Heart right ventricle (tissue), 16 donors: ENCODE results near the gene STAG1. TPM values are rescaled to one million over a fixed set of nuclear protein-coding genes. Genes with fewer than 3 reads are reported as not detected.
A peak's percentile ranks its signal among the peaks of the same experiment; 100 is the strongest.
"Not testable (repeated sequence)": the region's sequence is repeated elsewhere in the genome, so short reads cannot be mapped to it uniquely, and the experiment has no call there.

Experiments used
- ATAC-seq, 8 donors: fragments of 200-7000 bp; cut with Tn5 transposase; one replicate each; pipeline ENCODE4 v1.9.1; 2020; ENCODE audit warnings: mild to moderate bottlenecking in 8 of 8, moderate library complexity in 8 of 8, moderate number of reproducible peaks in 1 of 8
- DNase-seq, 2 donors: peaks; one replicate each; pipeline ENCODE4 v3.0.0-alpha.2; 2020
- H3K27ac ChIP-seq, 10 donors: fragments of 200-600 bp; sonication (generic) in 2 of 10; one replicate each; pipeline versions ENCODE4 v1.5.0 to v1.8.0; 2020 to 2022; ENCODE audit warnings: mild to moderate bottlenecking in 3 of 10
- H3K27me3 ChIP-seq, 7 donors: fragments of 200-600 bp; one replicate each; pipeline ENCODE4 v1.8.0; 2021 to 2022; ENCODE audit warnings: mild to moderate bottlenecking in 2 of 7
- H3K36me3 ChIP-seq, 9 donors: fragments of 200-600 bp; sonication (generic) in 1 of 9; one replicate each; pipeline versions ENCODE4 v1.5.0 to v1.8.0; 2020 to 2022; ENCODE audit warnings: mild to moderate bottlenecking in 2 of 9
- H3K4me1 ChIP-seq, 9 donors: fragments of 200-600 bp; sonication (generic) in 1 of 9; one replicate each; pipeline versions ENCODE4 v1.5.0 to v1.8.0; 2020 to 2022; ENCODE audit warnings: mild to moderate bottlenecking in 4 of 9
- H3K4me3 ChIP-seq, 10 donors: fragments of 200-600 bp; sonication (generic) in 2 of 10; one replicate each; pipeline versions ENCODE4 v1.5.0 to v1.8.0; 2020 to 2022; ENCODE audit warnings: mild to moderate bottlenecking in 7 of 10, moderate library complexity in 2 of 10
- H3K9me3 ChIP-seq, 11 donors: fragments of 200-600 bp in 10 of 11; sonication (generic) in 2 of 11; one replicate each; pipeline versions ENCODE4 v1.5.0 to v1.8.0; 2013 to 2022; ENCODE audit warnings: mild to moderate bottlenecking in 2 of 11, control low read depth in 1 of 11, moderate library complexity in 1 of 11
- CTCF ChIP-seq, 9 donors: fragments of 200-600 bp; sonication (generic) in 2 of 9; IDR thresholded peaks; one replicate each; pipeline versions ENCODE4 v1.5.0 to v1.8.0; 2021 to 2022; ENCODE audit warnings: antibody characterized with exemption in 9 of 9, mild to moderate bottlenecking in 5 of 9, moderate library complexity in 1 of 9
- WGBS, 2 donors: extraction: QIAGEN DNeasy Blood & Tissue Kit; methylation state at CpG; one replicate each; pipeline ENCODE4 v1.1.7; 2013; ENCODE audit warnings: inconsistent platforms in 1 of 2; 5-methylcytosine and 5-hydroxymethylcytosine counted together
- intact Hi-C, 10 donors: fragments of 100-400 bp; cut with DNase I; formaldehyde crosslinking; loops; one replicate each; pipeline versions ENCODE4 v1.11.1 to v1.14.2; 2022
- polyA plus RNA-seq, 2 donors: library from polyadenylated mRNA; stranded (reverse); fragments of 200-250 nt; gene quantifications; one replicate each; pipeline ENCODE4 v1.2.3, GENCODE V29; 2013
- total RNA-seq, 10 donors: library from RNA; stranded (reverse); fragmentation: NEBNext Ultra II Directional in 3 of 10; extraction: Animal tissue kit (Norgen Biotek cat#: 25700) in 3 of 10; gene quantifications; one replicate each; pipeline versions ENCODE4 v1.2.1 to v1.2.4, GENCODE V29; 2021 to 2023
- donor health status: Arrhythmogenic right ventricular cardiomyopathy.
- donor health status: ischemic (EF 13 %, LVEDD 7.1; RV severe dilation, severe dysfunction).
- donor health status: healthy with polysubstance abuse.
- donor health status: DM: no; HTN: yes; CAD: no.
- donor health status: DM: no; HTN: no; CAD: no.
- donor health status: ischemic (EF 25% LVEDD 6.9; RV normal size, moderate dysfunction).
- donor health status: ischemic (EF 25% LVEDD 5.7; RV mildly dilated, moderate dysfunction).
- donor health status: healthy.
- donor health status: DM: yes; HTN: yes; CAD: no.
- donor health status: Ischemic cardiomyopathy.
- donor health status: ischemic (EF 35%, LVEDD 5.7; RV mildly dilated, moderate dysfunction).
- donor health status: nonischemic (EF 11% LVEDD 7.7; RV severe dilation, severe dysfunction).
- donor health status: DM: yes; HTN: yes; CAD: no.
- donor health status: PGD.
- donor health status: ischemic (EF 29% LVEDD 5.4; RV normal size, mild dysfunction).
- donor health status: nonischemic (EF 23%, LVEDD 6.1; RV moderate dilation, normal function).

Gene STAG1
- total and polyA plus RNA-seq, 12 donors: 8.0 to 27.6 (median 19.6) TPM

- Histone ChIP-seq H3K36me3 (peaks cover 0 to 17% (median 0%) of the 10 kb centered on the region in 9 donors), H3K27me3 (no peaks in the 10 kb centered on the region), H3K4me1 (peaks cover 0 to 13% (median 5%) of the 10 kb centered on the region in 9 donors), H3K27ac (no peak overlapping the region), H3K4me3 (no peak overlapping the region), H3K9me3 (peaks cover 0 to 4% (median 0%) of the 10 kb centered on the region in 11 donors)
- intact Hi-C loops: no loop called here
- no peak for TF ChIP-seq CTCF (IDR thresholded peaks at IDR 0.05)
- DNase-seq (no peak), ATAC-seq (no peak)
- WGBS, 2 donors: 66 to 67% methylated on average over 3 of the region's 3 CpGs
Observed at GRCh38 chr3:136516656-136517055, 235.5 kb downstream of the STAG1 start.

GRCh38 chr3:136516095-136516494, 236.1 kb downstream of the STAG1 start:
- 93 to 100% methylated on average over 5 of the region's 5 CpGs for WGBS, 2 donors
- Histone ChIP-seq H3K4me3 (no peak overlapping the region), H3K27me3 (no peaks in the 10 kb centered on the region), H3K36me3 (peaks cover 0 to 15% (median 0%) of the 10 kb centered on the region in 9 donors), H3K4me1 (peaks cover 0 to 13% (median 5%) of the 10 kb centered on the region in 9 donors), H3K27ac (no peak overlapping the region), H3K9me3 (peaks cover 0 to 4% (median 0%) of the 10 kb centered on the region in 11 donors)
- no peak for ATAC-seq
- intact Hi-C loops: no loop called here
- no peak for TF ChIP-seq CTCF (IDR thresholded peaks at IDR 0.05)
- no peak for DNase-seq

GRCh38 chr3:136514533-136514932, 237.6 kb downstream of the STAG1 start:
- 97 to 98% methylated on average over 7 of the region's 7 CpGs for WGBS, 2 donors
- H3K4me3 ChIP-seq, intact Hi-C loops, H3K27ac ChIP-seq, H3K9me3 ChIP-seq, H3K27me3 ChIP-seq, ATAC-seq, DNase-seq: not testable (repeated sequence)
- Histone ChIP-seq H3K36me3 (peaks cover 0 to 17% (median 0%) of the 10 kb centered on the region in 9 donors), H3K4me1 (peaks cover 0 to 13% (median 5%) of the 10 kb centered on the region in 9 donors)

- no peaks in the 10 kb centered on the region for H3K27me3 ChIP-seq
- intact Hi-C loops: no loop called here
- no peak for TF ChIP-seq CTCF (IDR thresholded peaks at IDR 0.05)
- H3K36me3 ChIP-seq: peaks cover 0 to 17% (median 0%) of the 10 kb centered on the region in 9 donors
- H3K4me3 ChIP-seq: no peak overlapping the region
- ATAC-seq: no peak
- H3K27ac ChIP-seq: peak overlapping the region in 1 of 10 donors; percentile 33
- peaks cover 0 to 13% (median 5%) of the 10 kb centered on the region in 9 donors for H3K4me1 ChIP-seq
- peaks cover 0 to 4% (median 0%) of the 10 kb centered on the region in 11 donors for H3K9me3 ChIP-seq
- no peak for DNase-seq
- WGBS, 2 donors: 51 to 54% methylated on average over 2 of the region's 2 CpGs
Observed at GRCh38 chr3:136513367-136513766, 238.8 kb downstream of the STAG1 start.

- H3K4me1 ChIP-seq: peaks cover 0 to 13% (median 5%) of the 10 kb centered on the region in 9 donors
- H3K27ac ChIP-seq: no peak overlapping the region
- intact Hi-C loops: no loop called here
- ATAC-seq: peak in 1 of 8 donors; percentile 35
- WGBS, 2 donors: 61 to 76% methylated on average over 1 of the region's 1 CpG
- no peak overlapping the region for H3K4me3 ChIP-seq
- H3K9me3 ChIP-seq: peaks cover 0 to 4% (median 0%) of the 10 kb centered on the region in 11 donors
- no peak for DNase-seq
- TF ChIP-seq CTCF (IDR thresholded peaks at IDR 0.05): no peak
- H3K36me3 ChIP-seq: peaks cover 0 to 17% (median 0%) of the 10 kb centered on the region in 9 donors
- H3K27me3 ChIP-seq: no peaks in the 10 kb centered on the region
Observed at GRCh38 chr3:136512381-136512780, 239.8 kb downstream of the STAG1 start.
